ENCODE data around the gene AASS. TPM values are rescaled to one million over a fixed set of nuclear protein-coding genes. Genes with fewer than 3 reads are reported as not detected.
A peak's percentile ranks its signal among the peaks of the same experiment; 100 is the strongest.
"Not testable (repeated sequence)": the region's sequence is repeated elsewhere in the genome, so short reads cannot be mapped to it uniquely, and the experiment has no call there.

AASS gene
- polyA plus RNA-seq (ENCODE audit: insufficient read length in 4 of 4), result 10 to 100 TPM; 35.3 to 74.1 (median 50.3) TPM

DNA sequence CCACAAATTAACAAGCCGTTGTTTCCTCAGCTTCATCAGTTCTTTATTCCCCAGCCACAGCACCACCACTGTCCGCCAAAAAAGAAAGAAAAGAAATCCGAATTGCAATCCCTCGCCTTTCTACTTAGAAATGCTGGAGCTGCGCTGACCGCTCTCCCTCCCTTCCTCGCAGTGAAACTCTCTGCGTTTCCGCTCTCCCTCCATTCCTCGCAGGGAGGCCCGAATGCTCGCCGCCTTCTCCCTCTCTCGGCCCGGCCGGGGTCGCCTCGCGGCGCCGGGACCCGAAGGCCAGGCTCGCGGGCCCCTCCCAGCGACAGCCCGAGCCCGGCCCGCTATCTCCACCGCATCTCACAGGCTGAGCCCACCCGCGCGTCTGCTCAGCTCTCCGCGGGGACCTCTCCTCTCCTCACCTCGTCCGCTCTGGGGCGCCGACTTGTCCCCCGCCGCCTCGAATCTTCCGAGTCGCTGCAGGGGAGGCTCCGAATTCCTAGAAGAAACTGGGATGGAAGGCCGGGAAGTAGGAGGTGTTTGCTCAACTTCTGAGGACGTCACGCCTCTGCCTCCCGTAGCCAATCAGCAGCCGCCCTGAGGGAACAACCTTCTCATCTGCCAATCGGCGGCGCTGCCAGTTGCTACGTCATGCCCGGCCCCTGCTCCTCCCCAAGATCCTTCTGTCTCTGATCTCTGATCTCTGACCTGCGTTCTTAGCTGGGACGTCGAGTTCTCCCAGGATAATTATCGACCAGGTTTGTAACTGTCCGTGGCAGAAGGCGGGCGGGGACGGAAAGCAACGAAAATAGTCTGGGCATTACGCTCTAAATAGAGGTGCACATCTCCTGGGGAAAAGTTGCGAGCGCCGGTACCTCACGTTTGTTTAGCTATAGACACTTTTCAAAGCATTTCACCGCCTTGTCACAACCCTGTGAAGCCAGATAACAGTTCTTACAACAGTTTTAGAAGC, at the start of gene AASS:
AASS (minus strand) TSS at position 499 of the 961 bp plus-strand sequence. CDS start 10,523 bp downstream, outside the sequence.
- peak; percentile 87 to 95 (median 90) for DNase-seq (ENCODE audit: low read depth in 4 of 4, low spot score in 2 of 4)

- no peak for DNase-seq (ENCODE audit: low read depth in 4 of 4, low spot score in 2 of 4)
Measured at GRCh38 chr7:122188785-122189184, 44.7 kb upstream of the AASS start.

DNA sequence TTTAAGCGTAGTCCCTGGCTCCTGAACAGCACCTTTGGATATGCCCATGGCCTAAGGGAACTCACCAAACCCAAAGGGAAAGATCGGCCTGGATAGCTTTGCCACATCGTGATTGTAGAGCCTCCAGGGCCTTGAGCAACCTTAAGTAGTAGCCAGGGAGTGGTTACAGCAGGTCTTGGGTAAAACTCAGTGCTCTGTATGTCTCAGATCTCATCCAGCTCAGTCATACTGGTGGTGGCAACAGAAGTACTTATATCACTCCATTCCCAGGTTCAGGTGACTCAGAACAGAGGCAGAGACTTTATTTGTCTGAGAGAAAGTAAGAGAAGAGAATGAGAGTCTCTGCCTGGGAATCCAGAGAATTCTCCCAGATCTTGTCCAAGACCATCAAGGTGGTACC, 39.1 kb upstream of the AASS start:
- DNase-seq (ENCODE audit: low read depth in 4 of 4, low spot score in 2 of 4), result no peak

DNA sequence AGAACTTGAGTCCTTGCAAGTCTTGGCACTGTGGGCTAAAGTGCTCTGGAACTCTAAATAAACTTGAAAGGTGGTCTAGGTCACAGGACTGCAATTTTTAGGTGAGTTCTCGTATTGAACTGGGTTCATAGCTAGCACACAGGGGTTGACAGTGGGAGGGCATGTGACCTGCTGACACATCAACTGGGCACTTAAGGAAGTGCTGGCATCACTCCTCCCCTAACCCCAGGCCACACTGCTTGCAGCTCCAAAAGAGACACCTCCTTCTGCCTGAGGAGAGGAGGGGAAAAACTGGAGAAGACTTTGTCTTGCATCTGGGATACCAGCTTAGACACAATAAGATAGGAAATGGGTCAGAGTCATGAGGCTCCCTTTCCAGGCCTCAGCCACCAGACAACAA, 38.0 kb upstream of the AASS start:
- no peak for DNase-seq (ENCODE audit: low read depth in 4 of 4, low spot score in 2 of 4)

- DNase-seq (ENCODE audit: low read depth in 4 of 4, low spot score in 2 of 4), result not testable (repeated sequence)
Measured at GRCh38 chr7:122172144-122172543, 28.1 kb upstream of the AASS start.

DNA sequence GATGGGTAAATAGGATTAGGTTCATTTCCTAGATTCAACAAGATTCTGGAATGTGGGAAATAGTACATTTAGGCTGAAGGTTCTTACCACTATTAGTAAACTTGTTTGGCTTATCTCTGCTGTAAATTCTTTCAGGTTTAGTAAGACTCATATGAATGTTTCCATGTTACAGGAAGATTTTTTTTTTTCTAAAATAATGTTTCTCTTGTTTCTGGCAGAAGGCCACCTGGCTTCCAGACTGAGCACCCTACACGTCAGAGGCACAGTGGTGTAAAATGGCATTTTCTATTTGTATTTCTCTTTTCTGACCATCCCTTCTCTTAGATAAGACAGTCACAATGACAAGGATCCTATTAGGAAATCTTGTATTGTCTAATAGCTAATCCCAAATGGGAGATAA, 22.7 kb upstream of the AASS start:
- DNase-seq (ENCODE audit: low read depth in 4 of 4, low spot score in 2 of 4), result no peak

- no peak for DNase-seq (ENCODE audit: low read depth in 4 of 4, low spot score in 2 of 4)
Measured at GRCh38 chr7:122166275-122166674, 22.2 kb upstream of the AASS start.

DNA sequence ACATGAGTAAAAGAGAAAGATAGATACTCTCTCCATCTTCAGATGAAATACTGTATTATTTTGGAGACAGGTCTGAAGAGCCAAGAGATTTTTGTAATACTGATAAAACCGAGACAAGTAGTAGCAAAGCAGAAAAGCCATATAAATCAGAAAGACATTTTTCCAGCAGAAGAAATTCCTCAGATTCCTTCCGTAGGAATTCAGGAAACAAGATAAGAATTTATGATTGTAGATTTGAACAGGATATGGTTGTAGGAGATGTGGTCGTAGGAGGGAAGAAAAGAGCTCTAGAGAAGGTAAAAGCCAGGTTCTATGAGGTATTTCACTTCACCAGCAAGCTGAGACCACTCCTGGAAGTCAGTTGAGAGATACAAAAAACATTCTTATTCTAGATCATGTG, 17.6 kb upstream of the AASS start:
- no peak for DNase-seq (ENCODE audit: low read depth in 4 of 4, low spot score in 2 of 4)

DNA sequence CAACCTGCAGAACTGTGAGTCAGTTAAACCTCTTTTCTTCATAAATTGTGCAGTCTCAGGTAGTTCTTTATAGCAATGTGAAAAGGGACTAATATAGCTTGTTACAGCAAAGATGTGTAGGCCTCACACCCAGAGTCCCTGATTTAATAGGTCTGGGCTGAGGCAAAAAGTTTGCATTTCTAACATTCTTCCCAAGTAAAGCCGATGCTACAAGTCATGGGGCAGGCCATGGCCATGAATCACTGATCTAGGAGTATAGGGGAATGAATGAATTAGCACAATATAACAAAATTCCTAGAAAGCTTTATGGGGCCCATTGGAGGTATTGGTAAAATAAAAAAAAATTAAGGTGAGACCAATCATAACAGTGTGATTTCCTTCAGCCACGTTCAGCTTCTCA, 11.5 kb upstream of the AASS start:
- DNase-seq (ENCODE audit: low read depth in 4 of 4, low spot score in 2 of 4), result no peak

- no peak for DNase-seq (ENCODE audit: low read depth in 4 of 4, low spot score in 2 of 4)
Measured at GRCh38 chr7:122148878-122149277, 4.8 kb upstream of the AASS start.

DNA sequence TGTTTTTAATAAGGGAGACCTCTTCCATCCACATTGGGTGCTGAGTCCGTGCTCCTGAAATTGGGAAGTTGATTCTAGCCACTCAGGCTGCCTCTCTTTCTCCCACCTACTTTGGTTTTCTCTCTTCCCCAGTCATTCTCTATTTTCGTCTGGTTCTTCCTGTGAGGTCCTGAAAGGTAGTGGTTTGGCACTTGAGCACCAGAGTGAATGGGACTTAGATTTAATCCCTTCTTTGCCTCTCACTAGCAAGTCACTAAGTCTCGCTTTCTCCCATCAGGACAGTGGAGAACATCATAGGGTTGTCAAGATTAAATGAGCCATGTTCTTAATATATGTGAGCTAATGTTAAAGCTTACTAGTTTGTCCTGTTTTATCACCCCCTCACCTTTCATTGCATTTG, 4.0 kb upstream of the AASS start:
- DNase-seq (ENCODE audit: low read depth in 4 of 4, low spot score in 2 of 4), result no peak

GRCh38 chr7:122145937-122146645, 2.0 kb upstream of the AASS start:
- no peak for DNase-seq (ENCODE audit: low read depth in 4 of 4, low spot score in 2 of 4)

GRCh38 chr7:122143376-122143750, 686 bp downstream of the AASS start:
- peak in 2 of 4 donors; percentile 24 for DNase-seq (ENCODE audit: low read depth in 4 of 4, low spot score in 2 of 4)

- no peak for DNase-seq (ENCODE audit: low read depth in 4 of 4, low spot score in 2 of 4)
Measured at GRCh38 chr7:122140918-122141317, 3.1 kb downstream of the AASS start.

DNA sequence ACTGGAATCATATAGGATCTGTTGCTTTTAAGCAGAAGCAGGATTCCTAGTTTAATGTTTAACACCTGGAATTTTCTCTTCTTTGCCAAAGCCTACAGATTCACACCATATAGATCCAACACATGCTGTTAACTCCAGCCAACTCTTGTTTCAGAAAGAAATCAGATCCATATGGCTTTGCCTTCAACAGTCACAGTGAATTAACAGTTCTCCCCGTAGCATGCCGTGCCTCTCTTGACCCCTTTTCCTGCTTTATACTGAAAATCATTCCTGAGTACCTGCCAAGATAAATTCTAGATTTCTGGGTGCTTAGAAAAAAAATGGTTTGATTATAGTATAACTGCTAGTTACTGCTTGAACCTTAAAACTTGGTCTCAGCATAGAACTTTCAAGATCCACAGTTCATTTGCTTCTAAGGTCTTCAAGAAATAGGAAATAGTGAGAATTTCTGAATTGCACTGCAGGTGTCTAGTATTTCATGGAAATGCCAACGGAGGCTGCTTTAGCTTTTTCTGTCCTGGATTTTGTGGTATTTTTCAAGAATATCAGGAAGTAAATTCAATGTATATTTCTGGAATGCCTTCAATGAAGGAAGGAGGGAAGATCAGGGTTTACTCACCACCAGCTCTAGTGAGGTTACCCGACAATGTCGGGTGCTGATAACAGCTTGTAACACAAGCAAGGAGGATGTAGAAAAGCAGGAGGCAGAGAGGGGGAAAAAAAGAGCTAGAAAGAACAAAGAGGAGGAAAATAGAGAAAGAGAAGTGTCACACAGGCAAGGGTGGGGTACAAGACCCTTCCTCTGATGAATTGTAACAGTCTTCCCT, 6.6 kb downstream of the AASS start:
- no peak for DNase-seq (ENCODE audit: low read depth in 4 of 4, low spot score in 2 of 4)

- DNase-seq (ENCODE audit: low read depth in 4 of 4, low spot score in 2 of 4), result no peak
Measured at GRCh38 chr7:122136639-122137245, 7.3 kb downstream of the AASS start.

DNA sequence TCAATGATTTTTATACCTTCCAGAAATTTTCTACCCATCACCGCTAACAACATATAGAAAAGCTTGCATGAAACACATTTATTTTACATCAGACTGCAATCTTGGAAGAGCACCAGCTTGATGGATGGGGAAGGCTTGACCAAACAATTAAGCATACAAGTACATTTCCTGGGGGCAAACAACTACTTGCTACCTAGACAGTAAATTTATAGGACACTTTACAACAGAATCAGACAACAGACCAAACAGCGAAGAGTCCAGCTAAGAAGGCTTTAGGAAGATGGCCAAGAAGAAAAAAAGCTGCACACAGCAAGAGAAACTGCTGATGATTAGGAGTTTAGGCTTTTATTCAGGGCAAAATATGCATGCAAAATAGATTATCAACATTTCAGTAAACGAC, 8.0 kb downstream of the AASS start:
- DNase-seq (ENCODE audit: low read depth in 4 of 4, low spot score in 2 of 4), result no peak

- no peak for DNase-seq (ENCODE audit: low read depth in 4 of 4, low spot score in 2 of 4)
Measured at GRCh38 chr7:122135275-122135674, 8.8 kb downstream of the AASS start.

DNA sequence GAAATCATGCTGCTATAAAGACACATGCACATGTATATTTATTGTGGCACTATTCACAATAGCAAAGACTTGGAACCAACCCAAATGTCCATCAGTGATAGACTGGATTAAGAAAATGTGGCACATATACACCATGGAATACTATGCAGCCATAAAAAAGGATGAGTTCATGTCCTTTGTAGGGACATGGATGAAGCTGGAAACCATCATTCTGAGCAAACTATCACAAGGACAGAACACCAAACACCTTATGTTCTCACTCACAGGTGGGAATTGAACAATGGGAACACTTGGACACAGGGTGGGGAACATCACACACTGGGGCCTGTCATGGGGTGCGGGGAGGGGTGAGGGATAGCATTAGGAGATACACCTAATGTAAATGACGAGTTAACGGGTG, 9.3 kb downstream of the AASS start:
- DNase-seq (ENCODE audit: low read depth in 4 of 4, low spot score in 2 of 4), result not testable (repeated sequence)

GRCh38 chr7:122133477-122133876, 10.6 kb downstream of the AASS start:
- no peak for DNase-seq (ENCODE audit: low read depth in 4 of 4, low spot score in 2 of 4)
